NCI-H2196 (cell line): ENCODE measurements around the gene TPRG1.

Source experiments
- DNase-seq: peaks from one replicate; lab custom pipeline; 2025; ENCODE audit not compliant: unreplicated experiment; lab: John Stamatoyannopoulos, UW

Gene TPRG1

DNA sequence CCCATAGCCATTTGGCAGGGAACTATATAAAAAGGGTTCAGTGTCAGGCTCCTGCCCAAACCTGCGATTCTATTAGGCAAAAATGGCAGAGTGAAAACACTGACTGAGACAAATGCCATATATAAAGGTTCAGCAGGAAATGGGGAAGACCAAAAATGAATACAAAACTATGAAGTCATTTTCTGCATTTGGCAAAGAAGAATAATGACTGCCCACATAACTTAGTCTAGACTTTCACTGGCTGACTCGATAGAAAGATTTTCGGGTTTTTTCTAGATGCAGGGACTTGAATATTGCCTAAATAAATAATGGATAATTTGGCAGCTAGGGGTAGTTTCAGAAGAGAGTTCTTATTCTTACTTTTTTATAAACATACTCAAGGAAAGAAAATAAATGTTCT, 178.0 kb downstream of the TPRG1 start:
- no peak for DNase-seq

DNA sequence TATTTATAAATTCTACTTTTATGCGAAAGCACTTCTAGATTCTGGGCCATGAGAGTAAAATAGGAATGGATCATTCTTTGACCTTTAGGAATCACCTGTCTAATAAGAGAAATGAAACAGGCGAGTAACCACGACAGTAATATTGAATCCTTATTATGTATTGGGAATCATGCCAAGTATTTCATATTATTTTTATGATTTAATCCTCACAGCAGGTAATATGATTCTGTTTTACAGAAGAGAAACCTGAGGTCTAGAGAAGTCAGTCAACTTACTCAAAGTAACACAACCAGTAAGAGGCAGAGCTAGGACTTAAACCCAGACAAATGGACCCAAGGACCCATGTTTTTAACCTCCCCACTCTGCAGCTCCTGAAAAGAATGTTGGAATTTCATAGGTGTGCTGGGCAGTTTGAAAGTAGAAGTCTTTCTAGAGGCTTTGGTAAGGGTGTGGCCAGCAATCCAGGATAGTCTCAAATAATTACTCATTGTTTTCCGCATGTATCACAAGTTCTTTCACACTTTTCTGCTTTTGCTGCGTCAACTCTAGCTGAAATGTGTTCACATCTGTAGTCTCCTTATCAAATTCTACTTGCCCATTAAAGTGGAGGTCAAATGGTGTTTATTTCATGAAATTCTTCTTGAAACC, 181.7 kb downstream of the TPRG1 start:
- DNase-seq: no peak

DNA sequence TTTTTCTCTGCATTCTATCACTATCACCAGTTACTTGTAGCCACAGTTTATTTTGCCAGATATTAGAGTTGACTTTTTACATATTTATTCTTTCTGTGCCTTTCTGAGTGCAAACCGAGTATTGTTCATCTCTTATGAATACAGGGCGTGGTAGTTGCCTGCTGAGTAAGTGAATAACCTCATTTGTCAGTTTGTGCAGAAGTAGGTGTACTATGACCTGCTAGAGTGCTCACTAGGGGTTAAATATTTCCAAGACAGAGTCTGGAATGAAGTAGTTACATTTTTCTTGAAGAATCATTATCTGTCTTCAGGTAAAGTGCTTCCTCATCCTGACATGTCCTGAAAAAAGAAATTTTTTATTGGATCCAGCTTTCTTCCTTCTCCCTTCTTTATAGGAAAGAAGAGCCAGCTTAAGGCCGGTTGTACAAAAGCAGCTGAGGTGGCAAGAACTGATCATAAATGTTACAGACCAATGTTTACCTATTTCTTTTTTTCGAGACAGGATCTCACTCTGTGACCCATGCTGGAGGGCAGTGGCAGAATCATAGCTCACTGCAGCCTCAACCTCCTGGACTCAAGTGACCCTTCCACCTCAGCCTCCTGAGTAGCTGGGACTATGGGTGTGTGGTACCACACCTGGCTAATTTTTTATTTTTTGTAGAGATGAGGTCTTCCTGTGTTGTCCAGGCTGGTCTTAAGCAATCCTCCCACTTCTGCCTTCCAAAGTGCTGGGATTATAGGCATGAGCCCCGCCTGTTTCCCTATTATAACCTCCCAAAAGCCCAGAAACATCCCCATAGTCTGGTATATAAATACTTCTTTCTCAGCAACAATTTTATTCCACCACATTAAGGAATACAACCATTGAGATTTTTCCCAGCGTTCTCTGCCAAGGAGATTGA, 182.5 kb downstream of the TPRG1 start:
- DNase-seq: no peak

DNA sequence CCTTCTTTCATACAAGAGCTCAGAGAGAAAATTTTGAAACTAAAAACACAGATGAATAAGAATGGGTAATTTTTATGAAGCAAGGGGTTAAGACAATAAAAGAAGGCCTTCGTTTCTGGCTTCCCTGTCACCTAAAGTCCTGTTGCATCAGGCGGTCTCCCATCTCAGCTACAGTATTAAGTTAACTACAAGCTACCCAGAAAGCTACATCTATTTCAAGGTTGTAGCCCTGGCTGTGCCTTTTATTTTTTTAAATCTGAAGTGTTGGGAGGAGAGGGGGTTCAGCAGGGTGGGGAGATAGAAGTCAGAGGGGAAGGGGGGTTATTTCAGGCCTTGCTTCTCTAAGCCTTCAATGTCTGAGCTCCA, 183.3 kb downstream of the TPRG1 start:
- no peak for DNase-seq

DNA sequence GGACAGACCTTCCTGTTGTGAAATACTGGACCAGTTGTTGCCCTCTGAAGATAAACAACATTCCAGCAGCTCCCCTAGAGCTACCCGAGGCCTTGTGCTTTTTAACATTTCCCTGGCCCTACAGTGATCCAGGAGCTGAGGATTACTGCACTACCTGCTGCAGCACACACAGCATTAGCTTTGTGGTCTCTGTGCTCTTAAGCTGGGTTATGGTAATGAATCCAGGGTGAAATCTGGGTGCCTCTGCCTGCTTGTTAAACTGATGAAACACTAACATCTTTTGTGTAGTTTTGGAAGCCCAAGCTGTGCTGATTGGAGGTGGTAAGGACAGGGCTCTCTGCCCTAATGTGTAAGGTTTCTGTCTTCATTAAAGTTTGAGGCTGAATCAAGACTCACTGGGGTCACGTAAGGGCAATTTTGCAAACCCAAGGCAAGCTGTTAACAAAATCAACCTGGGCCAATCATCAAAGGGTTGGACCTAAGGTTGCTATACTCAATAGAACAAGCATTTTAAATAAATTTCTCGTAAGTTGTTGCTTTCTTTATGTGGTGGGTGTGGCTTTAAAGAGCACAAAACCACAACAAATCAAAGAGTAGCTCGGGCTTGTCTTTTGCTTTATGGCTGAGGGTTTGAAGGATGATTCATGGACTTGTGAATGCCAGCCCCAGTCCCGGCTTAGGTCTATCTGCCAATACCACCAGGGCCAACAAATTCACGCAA, 183.9 kb downstream of the TPRG1 start:
- no peak for DNase-seq

DNA sequence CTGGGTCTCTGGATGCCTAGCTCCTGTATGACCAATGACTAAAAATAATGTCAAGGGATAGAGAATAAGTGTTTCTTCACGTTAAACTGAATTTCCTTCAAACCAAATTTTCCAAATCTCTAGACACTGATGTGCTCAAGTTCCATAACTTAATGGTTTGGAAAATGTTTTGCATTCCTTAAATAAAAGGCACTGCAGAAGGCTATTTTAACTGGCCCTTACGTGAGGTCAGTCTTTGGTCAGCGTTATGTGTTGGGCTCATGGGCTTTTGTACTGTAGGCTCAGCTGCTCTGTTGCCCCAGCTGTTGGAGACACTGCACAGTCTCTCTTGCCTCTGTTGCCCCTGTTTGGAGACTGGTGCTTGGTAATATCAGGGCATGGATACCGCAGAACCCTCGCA, 188.5 kb downstream of the TPRG1 start:
- DNase-seq: no peak

DNA sequence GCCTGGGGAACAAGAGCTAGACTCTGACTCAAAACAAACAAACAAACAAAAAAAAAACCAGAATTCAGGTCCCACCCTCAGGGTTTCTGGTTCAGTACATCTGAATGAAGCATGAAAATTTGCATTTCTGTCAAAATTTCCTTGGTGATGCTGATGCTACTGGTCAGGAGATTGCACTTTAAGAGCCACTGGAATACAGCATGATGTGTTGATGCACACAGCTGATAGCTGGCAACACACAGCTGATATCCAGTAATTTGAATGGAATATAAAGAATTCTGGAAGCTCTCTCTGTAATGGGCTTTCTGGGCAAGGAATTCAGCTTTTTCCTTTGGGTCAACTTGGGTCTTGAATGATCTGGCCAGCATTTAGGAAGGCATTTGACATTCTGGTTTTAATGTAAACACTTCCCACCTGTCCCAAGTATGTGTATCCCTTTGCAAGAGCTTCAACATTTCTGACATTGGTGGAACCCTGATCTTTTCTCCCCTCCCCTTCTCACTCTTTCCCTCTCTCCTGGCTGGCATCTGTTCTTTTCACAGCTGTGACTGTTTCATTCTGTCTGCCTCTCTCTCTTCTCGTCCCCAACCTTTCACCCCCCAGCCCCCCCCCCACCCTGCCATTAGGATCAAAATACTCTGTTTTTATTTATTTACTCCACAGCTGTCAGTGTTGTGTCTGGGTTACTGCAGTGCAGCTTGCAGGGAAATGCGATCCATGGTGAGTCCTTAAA, 189.5 kb downstream of the TPRG1 start:
- DNase-seq: no peak

DNA sequence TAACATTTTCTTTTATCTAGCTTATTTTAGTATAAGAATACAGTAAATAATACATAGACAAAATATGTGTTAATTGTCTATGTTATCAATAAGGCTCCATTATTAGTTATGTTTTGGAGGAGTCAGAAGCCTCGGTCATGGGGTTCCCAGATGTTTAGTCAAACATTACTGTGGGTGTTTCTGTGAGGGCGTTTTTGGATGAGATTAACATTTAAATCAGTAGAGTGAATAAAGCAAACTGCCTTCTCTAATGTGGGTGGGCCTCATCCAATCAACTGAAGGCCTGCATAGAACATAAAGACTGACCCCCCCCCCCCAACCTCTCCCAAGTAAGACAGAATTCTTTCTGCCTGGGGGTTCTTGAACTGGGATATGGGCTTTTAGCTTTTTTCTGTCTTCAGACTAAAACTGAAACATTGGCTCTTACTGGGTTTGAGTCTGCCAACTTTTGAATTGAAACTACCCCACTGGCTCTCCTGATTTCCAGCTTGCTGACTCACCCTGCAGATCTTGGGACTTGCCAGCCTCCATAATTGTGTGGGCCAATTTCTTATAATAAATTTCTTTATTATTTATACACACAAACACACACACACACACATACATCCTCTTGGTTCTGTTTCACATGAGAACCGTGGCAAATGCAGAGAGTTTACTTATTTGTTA, 192.0 kb downstream of the TPRG1 start:
- DNase-seq: no peak

DNA sequence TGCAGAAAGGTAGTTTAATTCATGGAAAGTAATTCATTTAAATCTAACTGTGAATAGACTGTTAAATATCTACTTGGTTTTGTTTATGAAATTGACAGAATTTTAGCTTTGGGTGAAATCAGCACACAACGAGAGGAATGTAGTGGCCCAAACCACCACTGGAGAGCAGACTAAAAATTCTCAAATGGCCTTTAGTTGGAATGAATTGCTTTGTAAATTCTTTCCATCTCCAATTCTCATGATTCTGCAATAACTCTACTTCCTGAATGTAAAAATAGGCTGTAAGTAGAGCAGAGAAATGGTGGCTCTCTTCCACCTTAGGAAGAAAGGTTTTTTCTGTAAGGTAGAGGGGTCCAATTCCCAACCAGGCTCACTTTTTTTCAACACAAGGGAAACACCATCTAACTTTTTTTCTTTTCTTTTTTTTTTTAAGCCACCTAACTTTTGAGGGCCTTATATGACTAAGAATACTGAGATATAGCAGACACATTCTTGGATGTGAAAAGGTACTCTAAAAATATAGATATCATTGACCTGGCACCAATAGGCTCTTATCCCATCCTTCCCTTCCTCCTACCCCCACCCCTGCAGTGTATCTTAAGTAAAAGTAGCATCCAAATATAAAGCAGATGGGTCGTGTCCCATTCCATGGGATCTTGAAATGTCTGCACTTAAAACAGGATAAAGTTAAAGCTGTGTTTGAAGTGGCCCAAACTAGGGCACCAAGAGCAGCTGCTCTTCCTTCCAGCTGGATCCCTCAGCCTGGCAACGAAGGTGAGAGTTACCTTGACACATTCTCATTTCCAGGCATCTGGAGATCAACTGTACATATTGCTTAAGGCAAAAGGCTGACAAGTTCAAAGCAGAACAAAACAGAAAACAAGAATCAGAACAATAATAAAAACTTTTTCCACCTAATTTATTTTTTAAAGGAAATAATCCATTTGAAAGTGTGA, 194.1 kb downstream of the TPRG1 start:
- DNase-seq: no peak

DNA sequence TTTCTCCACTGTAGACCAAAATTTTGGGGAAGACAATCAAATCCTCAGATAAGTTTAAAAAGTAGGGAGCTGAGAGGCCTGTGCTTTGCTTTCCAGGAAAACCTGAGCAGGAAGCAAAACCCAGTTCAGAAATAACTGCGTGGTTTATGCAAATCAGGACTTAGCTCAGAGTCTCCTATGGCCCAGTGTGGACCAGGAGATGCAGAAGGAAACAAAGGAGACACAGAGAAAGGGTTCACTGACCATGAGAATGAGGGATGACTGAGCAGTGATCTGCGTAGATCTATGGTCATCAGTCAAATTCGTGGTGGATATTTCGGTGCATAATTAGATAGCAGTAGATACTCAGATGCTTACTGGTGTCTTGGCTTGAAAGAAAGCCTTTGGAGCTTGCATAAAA, 196.6 kb downstream of the TPRG1 start:
- DNase-seq: no peak

DNA sequence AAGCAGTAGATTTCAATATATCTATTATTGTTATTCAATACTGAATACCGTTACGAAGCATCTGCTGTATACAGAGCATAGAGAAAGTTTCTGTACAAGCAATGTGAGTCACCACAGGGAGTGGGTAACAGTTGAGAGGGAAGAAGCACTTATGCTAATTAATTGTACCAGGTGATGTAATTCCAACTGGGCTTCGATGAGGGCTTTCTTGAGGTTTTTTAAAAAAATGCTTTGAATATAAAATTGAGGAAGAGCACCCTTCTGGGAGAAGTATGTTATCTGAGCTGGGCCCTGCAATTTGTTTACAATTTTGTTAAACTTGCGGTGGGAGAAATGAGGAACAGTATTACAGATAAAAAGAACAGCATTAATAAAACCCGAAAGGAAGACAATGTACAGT, 197.9 kb downstream of the TPRG1 start:
- DNase-seq: no peak

DNA sequence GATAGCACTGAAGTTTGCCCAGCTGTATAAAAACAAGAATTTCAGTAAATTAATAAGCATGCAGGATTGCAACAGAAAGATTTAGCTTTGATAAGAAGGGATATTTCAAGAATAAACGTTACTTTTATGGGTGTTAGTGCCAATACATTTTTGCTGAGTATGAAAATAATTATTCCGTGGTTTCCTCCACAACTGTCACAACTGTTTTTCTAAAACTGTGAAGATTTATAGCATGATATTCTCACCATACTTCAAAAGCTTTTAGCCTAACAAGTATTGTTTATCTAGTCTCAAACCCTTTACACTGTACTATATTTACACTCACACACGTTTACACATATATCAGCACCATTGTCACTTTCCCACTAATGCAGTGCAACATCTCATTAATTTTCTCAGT, 200.5 kb downstream of the TPRG1 start:
- no peak for DNase-seq
